22Rv1 (cell line): Measurements from ENCODE around the gene OR6A2.

Experiments used
- CTCF ChIP-seq: fragments of 450-650 bp; IDR thresholded peaks from 2 replicates; pipeline ENCODE4 v1.5.1; 2017; ENCODE audit warnings: mild to moderate bottlenecking
- ZFX ChIP-seq: fragments of 450-650 bp; IDR thresholded peaks from 2 replicates; pipeline ENCODE4 v1.6.1; 2017; ENCODE audit warnings: antibody characterized with exemption, borderline replicate concordance

GRCh38 chr11:6746086-6746618 lies 53.3 kb downstream of the OR6A2 start:
- TF ChIP-seq CTCF (no peak), ZFX (no peak)
